GM12878 (cell line): ENCODE measurements around the gene WWP2. TPM values are rescaled to one million over a fixed set of nuclear protein-coding genes. Genes with fewer than 3 reads are reported as not detected.

ENCODE experiments used
- ATAC-seq: fragments of 200-7000 bp; cut with Tn5 transposase; 3 replicates; pipeline ENCODE4 v1.9.1; 2020; ENCODE audit warnings: mild to moderate bottlenecking, moderate library complexity
- BruUV-seq: library from RNA; stranded (reverse); fragments of 400-500 nt; replicated peaks from 2 replicates; lab custom pipeline; 2021; lab: Mats Ljungman, UMichigan
- CTCF ChIA-PET: fragments of 300-600 bp; sonication (Branson Sonifier 250); formaldehyde crosslinking; extraction: SDS; loops from one replicate; lab custom pipeline; 2021; ENCODE audit warnings: inconsistent platforms; lab: Yijun Ruan, JAX
- POLR2A ChIA-PET: fragments of 350-600 bp; formaldehyde crosslinking; extraction: SDS; loops from one replicate; lab custom pipeline; 2021; ENCODE audit warnings: inconsistent platforms; lab: Charles Lee
- RAD21 ChIA-PET: fragments of 300-600 bp; sonication (Branson Sonifier 250); formaldehyde crosslinking; loops from one replicate; lab custom pipeline; 2023; ENCODE audit warnings: antibody characterized with exemption; ENCODE audit not compliant: unreplicated experiment; lab: Charles Lee
- SMC1A ChIA-PET: fragments of 300-600 bp; sonication (Branson Sonifier 250); formaldehyde crosslinking; loops from one replicate; lab custom pipeline; 2023; ENCODE audit not compliant: unreplicated experiment, uncharacterized antibody; lab: Charles Lee
- DNase-seq: peaks from one replicate; pipeline ENCODE4 v3.0.0-alpha.2; 2011; ENCODE audit warnings: low read depth, low spot score
- FAIRE-seq: peaks from 3 replicates; lab custom pipeline; 2011; peaks lifted over from hg19 to GRCh38; lab: Jason Lieb, UNC
- H2AFZ ChIP-seq: 2 replicates; pipeline ENCODE4 v1.6.0; 2011; ENCODE audit warnings: low read depth, low read length, control low read depth; ENCODE audit not compliant: control insufficient read depth
- H3K27ac ChIP-seq: 2 replicates; pipeline ENCODE4 v1.5.1; 2011; ENCODE audit warnings: control low read depth; ENCODE audit not compliant: control insufficient read depth, insufficient read depth
- H3K27me3 ChIP-seq, 2 experiments: replicated peaks in 1 of 2; 2 replicates each; pipeline versions ENCODE4 v1.6.0 to v1.6.1; 2011; ENCODE audit warnings: low read length in 1 of 2; ENCODE audit not compliant: control insufficient read depth in 2 of 2, insufficient read depth in 2 of 2
- H3K36me3 ChIP-seq, 2 experiments: 2 replicates each; pipeline ENCODE4 v1.5.1; 2011; ENCODE audit warnings: low read length in 1 of 2; ENCODE audit not compliant: control insufficient read depth in 2 of 2, insufficient read depth in 2 of 2
- H3K4me1 ChIP-seq: 2 replicates; pipeline ENCODE4 v1.6.1; 2011; ENCODE audit warnings: mild to moderate bottlenecking, low read length, moderate library complexity, mixed read lengths; ENCODE audit not compliant: control insufficient read depth, insufficient read depth
- H3K4me2 ChIP-seq: 2 replicates; pipeline ENCODE4 v1.6.0; 2011; ENCODE audit warnings: control low read depth; ENCODE audit not compliant: control insufficient read depth, insufficient read depth
- H3K4me3 ChIP-seq: fragments of 200-600 bp; sonication (generic); 2 replicates; pipeline ENCODE4 v1.5.1; 2016
- H3K79me2 ChIP-seq: 2 replicates; pipeline ENCODE4 v1.6.0; 2011; ENCODE audit warnings: low read length; ENCODE audit not compliant: control insufficient read depth, insufficient read depth
- H3K9ac ChIP-seq: 2 replicates; pipeline ENCODE4 v1.8.0; 2011; ENCODE audit warnings: low read length, control low read depth, mixed read lengths; ENCODE audit not compliant: control insufficient read depth, insufficient read depth
- H3K9me3 ChIP-seq: replicated peaks from 3 replicates; pipeline ENCODE4 v1.5.1; 2011; ENCODE audit warnings: mild to moderate bottlenecking, low read length; ENCODE audit not compliant: control insufficient read depth, insufficient read depth
- H4K20me1 ChIP-seq: 2 replicates; pipeline ENCODE4 v1.6.0; 2011; ENCODE audit not compliant: control insufficient read depth, insufficient read depth
- ASH2L ChIP-seq: fragments of 300-600, 200-600 bp; sonication (generic); IDR thresholded peaks from 2 replicates; pipeline ENCODE4 v1.6.1; 2017; ENCODE audit warnings: low read depth, mild to moderate bottlenecking, borderline replicate concordance
- BACH1 ChIP-seq: fragments of 450-650 bp; IDR thresholded peaks from 2 replicates; pipeline ENCODE4 v1.6.1; 2017; ENCODE audit warnings: mild to moderate bottlenecking, borderline replicate concordance
- CEBPB ChIP-seq, 2 experiments: fragments of 150-350 bp in 1 of 2; IDR thresholded peaks; 2 replicates each; pipeline ENCODE4 v1.6.1; 2012 to 2014; ENCODE audit warnings: low read depth in 2 of 2, low read length in 2 of 2, borderline replicate concordance in 1 of 2, inconsistent platforms in 1 of 2
- ESRRA ChIP-seq: IDR thresholded peaks from 2 replicates; pipeline ENCODE4 v1.6.1; 2012; ENCODE audit warnings: mild to moderate bottlenecking, low read length, improper control_type of control experiment
- FOXM1 ChIP-seq: IDR thresholded peaks from 2 replicates; pipeline ENCODE4 v1.6.1; 2012; ENCODE audit warnings: low read depth, mild to moderate bottlenecking, inconsistent platforms, low read length, moderate library complexity
- NR2C2 ChIP-seq: IDR thresholded peaks from 2 replicates; pipeline ENCODE4 v1.6.1; 2011; ENCODE audit warnings: borderline replicate concordance, low read depth; ENCODE audit not compliant: control insufficient read depth, insufficient read length
- RAD51 ChIP-seq: fragments of 450-650 bp; IDR thresholded peaks from 2 replicates; pipeline ENCODE4 v1.6.1; 2016; ENCODE audit warnings: moderate library complexity, mild to moderate bottlenecking, inconsistent platforms
- ZZZ3 ChIP-seq: IDR thresholded peaks from 2 replicates; pipeline ENCODE4 v1.6.1; 2011; ENCODE audit warnings: low read depth; ENCODE audit not compliant: control insufficient read depth, insufficient read length
- WGBS: methylation state at CpG from one replicate; pipeline ENCODE4 v1.1.6; 2016; ENCODE audit warnings: low lambda C conversion rate; ENCODE audit not compliant: insufficient replicate concordance, insufficient coverage; ENCODE audit errors: missing lambda C conversion rate; 5-methylcytosine and 5-hydroxymethylcytosine counted together
- in situ Hi-C: fragments of 300-500 bp; cut with MboI; formaldehyde crosslinking; loops from 9 replicates; pipeline ENCODE4 v1.14.3; 2018; ENCODE audit warnings: mixed read lengths
- intact Hi-C: fragments of 100-400 bp; cut with micrococcal nuclease; formaldehyde crosslinking; loops from one replicate; pipeline ENCODE4 v1.14.2; 2022; ENCODE audit not compliant: unreplicated experiment
- polyA plus RNA-seq, 11 experiments: library from polyadenylated mRNA; depleted of rRNA in 4 of 11; unstranded in 6 of 11; stranded (reverse) in 5 of 11; fragments of >200 nt; fragmentation: Nextera tagmentation in 4 of 11; fragmentation: Illumina TruSeq in 1 of 11; extraction: Ambion mirVana in 4 of 11; extraction: Trizol in 1 of 11; gene quantifications; 1 replicate in 1 of 11; 2 replicates in 10 of 11; pipeline versions ENCODE4 v1.2.1 to v1.2.3, GENCODE V29; 2011 to 2016; ENCODE audit warnings: inconsistent platforms in 2 of 11, missing spikeins in 2 of 11, low read depth in 1 of 11
- total RNA-seq, 4 experiments: library from RNA; depleted of rRNA in 3 of 4; stranded (reverse); fragments of >200 nt in 3 of 4; fragmentation: Illumina TruSeq in 1 of 4; extraction: Trizol in 1 of 4; gene quantifications; 2 replicates each; pipeline versions ENCODE4 v1.2.1 to v1.2.3, GENCODE V29; 2013 to 2021
- TF ChIP-seq, protein P1 (sequence below): fragments of 450-650 bp; IDR thresholded peaks from 2 replicates; pipeline ENCODE4 v1.6.1; 2017; ENCODE audit warnings: low read depth, mild to moderate bottlenecking, moderate library complexity

Gene WWP2
- total and polyA plus RNA-seq, 10 of the 15 experiments (the other 5 are each of a cell fraction or from before 2014, with no cell fraction given) = 2.8 to 47.0 (median 23.8) TPM

DNA sequence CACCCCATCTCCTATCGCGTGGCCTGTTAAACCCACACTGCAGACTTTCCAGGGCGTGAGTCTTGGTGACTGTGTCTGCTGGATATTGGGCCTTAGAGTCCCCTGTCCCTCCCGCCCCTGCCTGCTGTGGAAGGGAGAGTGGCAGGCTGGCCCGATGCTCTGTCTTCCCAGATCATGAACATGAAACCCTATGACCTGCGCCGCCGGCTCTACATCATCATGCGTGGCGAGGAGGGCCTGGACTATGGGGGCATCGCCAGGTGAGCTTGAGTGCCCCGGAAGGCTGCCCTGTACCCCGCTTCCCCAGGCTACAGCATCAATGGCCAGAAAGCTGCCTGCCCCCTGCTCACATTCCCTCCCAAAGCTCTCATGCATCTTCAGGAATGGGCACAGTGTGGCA, 169.5 kb downstream of the WWP2 start:
- no peak for TF ChIP-seq NR2C2
- TF ChIP-seq ASH2L = no peak
- TF ChIP-seq, protein P1, sequence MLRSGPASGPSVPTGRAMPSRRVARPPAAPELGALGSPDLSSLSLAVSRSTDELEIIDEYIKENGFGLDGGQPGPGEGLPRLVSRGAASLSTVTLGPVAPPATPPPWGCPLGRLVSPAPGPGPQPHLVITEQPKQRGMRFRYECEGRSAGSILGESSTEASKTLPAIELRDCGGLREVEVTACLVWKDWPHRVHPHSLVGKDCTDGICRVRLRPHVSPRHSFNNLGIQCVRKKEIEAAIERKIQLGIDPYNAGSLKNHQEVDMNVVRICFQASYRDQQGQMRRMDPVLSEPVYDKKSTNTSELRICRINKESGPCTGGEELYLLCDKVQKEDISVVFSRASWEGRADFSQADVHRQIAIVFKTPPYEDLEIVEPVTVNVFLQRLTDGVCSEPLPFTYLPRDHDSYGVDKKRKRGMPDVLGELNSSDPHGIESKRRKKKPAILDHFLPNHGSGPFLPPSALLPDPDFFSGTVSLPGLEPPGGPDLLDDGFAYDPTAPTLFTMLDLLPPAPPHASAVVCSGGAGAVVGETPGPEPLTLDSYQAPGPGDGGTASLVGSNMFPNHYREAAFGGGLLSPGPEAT = no peak
- TF ChIP-seq ESRRA = no peak
- TF ChIP-seq BACH1 = no peak
- TF ChIP-seq FOXM1 = no peak
- no peak for TF ChIP-seq ZZZ3
- TF ChIP-seq CEBPB (IDR thresholded peaks at IDR 0.05; ENCODE audit: borderline replicate concordance in 1 of 2, low read depth in 2 of 2, low read length in 2 of 2) = no peak
- no peak for TF ChIP-seq RAD51
- ChIA-PET CTCF (interaction anchor here (1.4 to 4.8 kb wide), 2 partner anchors 134 to 207 kb away, joined by 3 to 114 read pairs; no protein-coding TSS in a partner anchor), RAD21 (no interaction called here), SMC1A (interaction anchor here (5.1 kb wide), 1 partner anchor 136 kb away, joined by 46 read pairs; no protein-coding TSS in a partner anchor), POLR2A (no interaction called here)
- no peak for FAIRE-seq
- intact Hi-C loops (loop anchor here (5.0 kb wide), 1 partner anchor 224 kb away; no protein-coding TSS in a partner anchor), in situ Hi-C loops (no loop called here)
- H3K27ac ChIP-seq = no peak overlapping the region
- no peaks in the 10 kb centered on the region for H3K79me2 ChIP-seq
- no peak overlapping the region for H2AFZ ChIP-seq
- no peak for DNase-seq
- peaks cover 4 to 11% of the 10 kb centered on the region in 2 experiments; a peak in 2 of 4 replicates for H3K36me3 ChIP-seq
- no peak overlapping the region for H3K9ac ChIP-seq
- H4K20me1 ChIP-seq = no peaks in the 10 kb centered on the region; the same call in 1 of the 2 replicates
- BruUV-seq = no TSS peak
- no peak overlapping the region for H3K4me2 ChIP-seq
- WGBS = 95% methylated on average over 13 of the region's 13 CpGs
- H3K4me1 ChIP-seq = no peaks in the 10 kb centered on the region
- no peak for ATAC-seq
- no peaks in the 10 kb centered on the region for H3K9me3 ChIP-seq
- H3K27me3 ChIP-seq = no peaks in the 10 kb centered on the region
- H3K4me3 ChIP-seq = no peak overlapping the region
